Keratinocyte (primary cell): ENCODE data around the gene C2CD4A. TPM values are rescaled to one million over a fixed set of nuclear protein-coding genes. Genes with fewer than 3 reads are reported as not detected.

Experiments used
- DNase-seq: peaks from one replicate; pipeline ENCODE4 v3.0.0-alpha.2; 2011; ENCODE audit warnings: low read depth, missing footprints, low spot score
- FAIRE-seq: peaks from 2 replicates; lab custom pipeline; 2011; peaks lifted over from hg19 to GRCh38; lab: Jason Lieb, UNC
- H2AFZ ChIP-seq: 2 replicates; pipeline ENCODE4 v1.6.0; 2012; ENCODE audit warnings: low read length, control low read depth, inconsistent platforms; ENCODE audit not compliant: control insufficient read depth
- H3K27ac ChIP-seq: 2 replicates; pipeline ENCODE4 v1.5.1; 2011; ENCODE audit warnings: low read length; ENCODE audit not compliant: control insufficient read depth, insufficient read depth
- H3K27me3 ChIP-seq: 3 replicates; pipeline ENCODE4 v1.6.0; 2011; ENCODE audit warnings: low read length; ENCODE audit not compliant: control insufficient read depth, insufficient read depth; ENCODE audit errors: extremely low read depth
- H3K36me3 ChIP-seq, 2 experiments: 2 replicates in 1 of 2; 3 replicates in 1 of 2; pipeline ENCODE4 v1.5.1; 2011; ENCODE audit warnings: low read length in 2 of 2, mild to moderate bottlenecking in 1 of 2; ENCODE audit not compliant: control insufficient read depth in 2 of 2, insufficient read depth in 2 of 2; ENCODE audit errors: extremely low read depth in 1 of 2
- H3K4me1 ChIP-seq: 3 replicates; pipeline ENCODE4 v1.5.1; 2011; ENCODE audit warnings: low read length; ENCODE audit not compliant: control insufficient read depth, insufficient read depth; ENCODE audit errors: extremely low read depth
- H3K4me2 ChIP-seq: 3 replicates; pipeline ENCODE4 v1.6.0; 2011; ENCODE audit warnings: low read depth, low read length; ENCODE audit not compliant: control insufficient read depth, insufficient read depth; ENCODE audit errors: extremely low read depth
- H3K4me3 ChIP-seq, 3 experiments: fragments of 200-600 bp in 1 of 3; sonication (generic) in 1 of 3; 2 replicates in 2 of 3; 3 replicates in 1 of 3; pipeline ENCODE4 v1.5.1; 2011 to 2016; ENCODE audit warnings: low read length in 3 of 3, mild to moderate bottlenecking in 3 of 3, control low read depth in 2 of 3, inconsistent platforms in 1 of 3, low read depth in 1 of 3, mixed read lengths in 1 of 3, mixed run types in 1 of 3, moderate library complexity in 1 of 3; ENCODE audit not compliant: control insufficient read depth in 2 of 3, insufficient read depth in 2 of 3; ENCODE audit errors: extremely low read depth in 1 of 3
- H3K79me2 ChIP-seq: 2 replicates; pipeline ENCODE4 v1.6.0; 2012; ENCODE audit warnings: low read length; ENCODE audit not compliant: control insufficient read depth, insufficient read depth
- H3K9ac ChIP-seq: 3 replicates; pipeline ENCODE4 v1.6.0; 2011; ENCODE audit warnings: low read length; ENCODE audit not compliant: control insufficient read depth, insufficient read depth; ENCODE audit errors: extremely low read depth
- H3K9me1 ChIP-seq: 3 replicates; pipeline ENCODE4 v1.6.0; 2011; ENCODE audit warnings: low read length; ENCODE audit not compliant: control insufficient read depth, insufficient read depth; ENCODE audit errors: extremely low read depth
- H3K9me3 ChIP-seq: 2 replicates; pipeline ENCODE4 v1.5.1; 2012; ENCODE audit warnings: low read depth, low read length; ENCODE audit not compliant: control insufficient read depth
- H4K20me1 ChIP-seq: 3 replicates; pipeline ENCODE4 v1.6.0; 2011; ENCODE audit warnings: low read length; ENCODE audit not compliant: control insufficient read depth, insufficient read depth; ENCODE audit errors: extremely low read depth
- CTCF ChIP-seq, 3 experiments: IDR thresholded peaks in 1 of 3; conservative IDR thresholded peaks in 1 of 3; optimal IDR thresholded peaks in 1 of 3; 2 replicates in 2 of 3; 3 replicates in 1 of 3; pipeline versions ENCODE3 to v1.5.1; 2011; ENCODE audit warnings: low read length in 3 of 3, mild to moderate bottlenecking in 3 of 3, moderate library complexity in 2 of 3, control low read depth in 1 of 3, inconsistent platforms in 1 of 3; ENCODE audit not compliant: insufficient read depth in 2 of 3; ENCODE audit errors: extremely low read depth in 1 of 3
- EZH2 ChIP-seq: IDR thresholded peaks from one replicate; pipeline ENCODE4 v1.6.1; 2012; ENCODE audit warnings: inconsistent platforms, mild to moderate bottlenecking, low read length, moderate library complexity
- dilution Hi-C: fragments of 300-500 bp; cut with MboI; formaldehyde crosslinking; loops from one replicate; pipeline ENCODE4 v1.7.0; 2020; ENCODE audit warnings: low sequenced_read_pairs; ENCODE audit not compliant: extremely low pct_ligation_motif_present
- polyA plus RNA-seq, 5 experiments: library from polyadenylated mRNA; depleted of rRNA in 3 of 5; stranded (reverse) in 3 of 5; stranded (forward) in 1 of 5; unstranded in 1 of 5; fragments of >200 nt; gene quantifications; 1 replicate in 1 of 5; 2 replicates in 3 of 5; 3 replicates in 1 of 5; pipeline versions ENCODE4 v1.2.1 to v1.2.3, GENCODE V29; 2011 to 2012; ENCODE audit warnings: missing spikeins in 2 of 5, low read depth in 1 of 5, low replicate concordance in 1 of 5

The C2CD4A gene
- polyA plus RNA-seq, 1 donor (not counting 4 experiments of a cell fraction or from before 2014, with no cell fraction given) = not detected

GRCh38 chr15:62093809-62094208, 27.0 kb downstream of the C2CD4A start:
- dilution Hi-C loops = no loop called here
- FAIRE-seq = no peak
- Histone ChIP-seq H3K27ac (no peak overlapping the region), H3K27me3 (no peaks in the 10 kb centered on the region), H3K4me2 (no peak overlapping the region), H3K9ac (no peak overlapping the region), H3K9me3 (no peaks in the 10 kb centered on the region), H3K4me3 (no peak overlapping the region), H3K36me3 (no peaks in the 10 kb centered on the region), H4K20me1 (no peaks in the 10 kb centered on the region), H2AFZ (no peak overlapping the region), H3K79me2 (no peaks in the 10 kb centered on the region), H3K9me1 (no peaks in the 10 kb centered on the region), H3K4me1 (no peaks in the 10 kb centered on the region)
- no peak for DNase-seq
- TF ChIP-seq CTCF (optimal IDR thresholded peaks at IDR 0.05 in 1 of 3, IDR thresholded peaks at IDR 0.05 in 1 of 3, conservative IDR thresholded peaks at IDR 0.05 in 1 of 3; ENCODE audit: extremely low read depth in 1 of 3, insufficient read depth in 2 of 3, low read length in 3 of 3) = no peak
- no peak for TF ChIP-seq EZH2

- H3K4me3 ChIP-seq = no peak overlapping the region
- no peak overlapping the region for H3K27ac ChIP-seq
- H3K9me3 ChIP-seq = no peaks in the 10 kb centered on the region
- H3K27me3 ChIP-seq = no peaks in the 10 kb centered on the region
- TF ChIP-seq CTCF (optimal IDR thresholded peaks at IDR 0.05 in 1 of 3, IDR thresholded peaks at IDR 0.05 in 1 of 3, conservative IDR thresholded peaks at IDR 0.05 in 1 of 3; ENCODE audit: extremely low read depth in 1 of 3, insufficient read depth in 2 of 3, low read length in 3 of 3) = no peak
- TF ChIP-seq EZH2 = no peak
- FAIRE-seq (no peak), DNase-seq (no peak)
- no peaks in the 10 kb centered on the region for H4K20me1 ChIP-seq
- no peaks in the 10 kb centered on the region for H3K36me3 ChIP-seq
- H3K79me2 ChIP-seq = no peaks in the 10 kb centered on the region
- no peak overlapping the region for H3K4me2 ChIP-seq
- H3K9me1 ChIP-seq = no peaks in the 10 kb centered on the region
- no peak overlapping the region for H2AFZ ChIP-seq
- dilution Hi-C loops = no loop called here
- H3K4me1 ChIP-seq = no peaks in the 10 kb centered on the region
- H3K9ac ChIP-seq = no peak overlapping the region
Measured at GRCh38 chr15:62094388-62094787, 27.6 kb downstream of the C2CD4A start.
